K562 (cell line): ENCODE data around the gene APOB. TPM values are rescaled to one million over a fixed set of nuclear protein-coding genes. Genes with fewer than 3 reads are reported as not detected.
A peak's percentile ranks its signal among the peaks of the same experiment; 100 is the strongest.

ENCODE experiments used
- ATAC-seq: fragments of 200-7000 bp; cut with Tn5 transposase; 3 replicates; pipeline ENCODE4 v1.9.1; 2020; ENCODE audit warnings: moderate library complexity
- BruUV-seq: library from RNA; stranded (reverse); fragments of 400-500 nt; replicated peaks from 2 replicates; lab custom pipeline; 2021; lab: Mats Ljungman, UMichigan
- CTCF ChIA-PET: fragments of 300-600 bp; formaldehyde crosslinking; extraction: SDS; loops from one replicate; lab custom pipeline; 2021; ENCODE audit warnings: low intra/inter-chr PET ratio; lab: Yijun Ruan, JAX
- POLR2A ChIA-PET: fragments of 300-600, 350-650 bp; sonication (Branson Sonifier 250); formaldehyde crosslinking; extraction: SDS; loops from one replicate; lab custom pipeline; 2021; ENCODE audit warnings: antibody characterized with exemption, inconsistent platforms; lab: Yijun Ruan, JAX
- DNase-seq, 4 experiments: peaks; one replicate each; pipeline versions ENCODE4 v3.0.0 to v3.0.0-alpha.2; 2011 to 2018; ENCODE audit warnings: low spot score in 3 of 4, mixed read lengths in 3 of 4; ENCODE audit errors: extremely low read depth in 1 of 4
- FAIRE-seq: peaks from 2 replicates; lab custom pipeline; 2011; peaks lifted over from hg19 to GRCh38; lab: Jason Lieb, UNC
- H2AFZ ChIP-seq: 2 replicates; pipeline ENCODE4 v1.6.0; 2011; ENCODE audit warnings: low read depth, low read length, control low read depth, inconsistent platforms
- H3K27ac ChIP-seq: fragments of 200-600 bp; 3 replicates; pipeline ENCODE4 v1.8.0; 2011; ENCODE audit warnings: low read depth, mild to moderate bottlenecking, control low read depth, inconsistent platforms, low read length, moderate library complexity, mixed read lengths; ENCODE audit errors: extremely low read depth
- H3K27me3 ChIP-seq, 2 experiments: fragments of 300-600 bp in 1 of 2; 2 replicates in 1 of 2; 3 replicates in 1 of 2; pipeline versions ENCODE4 v1.6.0 to v1.8.0; 2011; ENCODE audit warnings: inconsistent platforms in 2 of 2, low read length in 2 of 2, mild to moderate bottlenecking in 1 of 2, mixed read lengths in 1 of 2, moderate library complexity in 1 of 2; ENCODE audit not compliant: control insufficient read depth in 2 of 2, insufficient read depth in 2 of 2
- H3K36me3 ChIP-seq: fragments of 300-600 bp; 3 replicates; pipeline ENCODE4 v1.8.0; 2011; ENCODE audit warnings: mild to moderate bottlenecking, low read length, inconsistent platforms; ENCODE audit not compliant: control insufficient read depth, insufficient read depth
- H3K4me1 ChIP-seq, 2 experiments: fragments of 200-600 bp in 1 of 2; replicated peaks in 1 of 2; 2 replicates in 1 of 2; 3 replicates in 1 of 2; pipeline versions ENCODE4 v1.5.1 to v1.8.0; 2011; ENCODE audit warnings: inconsistent platforms in 2 of 2, low read length in 2 of 2, mild to moderate bottlenecking in 1 of 2, mixed read lengths in 1 of 2, moderate library complexity in 1 of 2; ENCODE audit not compliant: control insufficient read depth in 2 of 2, insufficient read depth in 2 of 2
- H3K4me2 ChIP-seq: 2 replicates; pipeline ENCODE4 v1.6.1; 2011; ENCODE audit warnings: low read length, control low read depth, inconsistent platforms, mixed read lengths; ENCODE audit not compliant: insufficient read depth
- H3K4me3 ChIP-seq: fragments of 200-600 bp; sonication (generic), shearing (Covaris generic); 2 replicates; pipeline ENCODE4 v1.5.1; 2016; ENCODE audit warnings: control low read depth, inconsistent platforms
- H3K79me2 ChIP-seq: fragments of 200-600 bp; 3 replicates; pipeline ENCODE4 v1.8.0; 2011; ENCODE audit warnings: low read length, inconsistent platforms; ENCODE audit not compliant: control insufficient read depth, insufficient read depth
- H3K9ac ChIP-seq, 2 experiments: 2 replicates each; pipeline versions ENCODE4 v1.6.0 to v1.6.1; 2011; ENCODE audit warnings: low read depth in 2 of 2, low read length in 2 of 2, control low read depth in 1 of 2, inconsistent platforms in 1 of 2, mild to moderate bottlenecking in 1 of 2, mixed read lengths in 1 of 2; ENCODE audit not compliant: insufficient read depth in 1 of 2
- H3K9me1 ChIP-seq: one replicate; pipeline ENCODE4 v1.6.0; 2011; ENCODE audit warnings: inconsistent platforms, mild to moderate bottlenecking, low read length, moderate library complexity; ENCODE audit not compliant: control insufficient read depth, insufficient read depth
- H3K9me3 ChIP-seq: replicated peaks from 2 replicates; pipeline ENCODE4 v1.5.1; 2011; ENCODE audit warnings: low read depth, low read length, inconsistent platforms; ENCODE audit not compliant: control insufficient read depth, insufficient read depth
- H4K20me1 ChIP-seq: replicated peaks from 2 replicates; pipeline ENCODE4 v1.6.1; 2011; ENCODE audit warnings: low read length, inconsistent platforms, mixed read lengths; ENCODE audit not compliant: control insufficient read depth, insufficient read depth
- BMI1 ChIP-seq: fragments of 150-350 bp; IDR thresholded peaks from 2 replicates; pipeline ENCODE4 v1.6.1; 2014; ENCODE audit warnings: low read length
- FOSL1 ChIP-seq: fragments of 200-800 bp; sonication (Bioruptor generic); conservative IDR thresholded peaks from 2 replicates; pipeline ENCODE4 v1.6.1; 2016; ENCODE audit warnings: missing genetic modification characterization, missing compliant biosample characterization
- FOXA3 ChIP-seq, 2 experiments: fragments of 450-650 bp in 1 of 2; sonication (generic) in 1 of 2; formaldehyde crosslinking; IDR thresholded peaks in 1 of 2; conservative IDR thresholded peaks in 1 of 2; 2 replicates each; pipeline versions ENCODE4 v1.4.0 to v1.8.0; 2020 to 2022; ENCODE audit warnings: mild to moderate bottlenecking in 2 of 2, missing genetic modification reagents in 1 of 2
- NFATC3 ChIP-seq: fragments of 450-650 bp; IDR thresholded peaks from 2 replicates; pipeline ENCODE4 v1.6.1; 2017; ENCODE audit warnings: mild to moderate bottlenecking
- TFAM ChIP-seq: fragments of 250-450 bp; sonication (Bioruptor Pico); conservative IDR thresholded peaks from 2 replicates; pipeline ENCODE4 v1.5.0; 2021; ENCODE audit warnings: mild to moderate bottlenecking, moderate library complexity
- WGBS: fragments of 100-300 bp; shearing (Covaris generic); methylation state at CpG from one replicate; pipeline ENCODE4 v1.1.6; 2016; ENCODE audit warnings: low coverage, mixed read lengths; ENCODE audit not compliant: insufficient coverage; ENCODE audit errors: missing lambda C conversion rate; 5-methylcytosine and 5-hydroxymethylcytosine counted together
- in situ Hi-C: fragments of 300-500 bp; cut with MboI; formaldehyde crosslinking; loops from 4 replicates; pipeline ENCODE4 v1.15.0; 2018; ENCODE audit warnings: inconsistent platforms, mixed read lengths
- intact Hi-C: fragments of 100-400 bp; cut with micrococcal nuclease; formaldehyde crosslinking; loops from 2 replicates; pipeline ENCODE4 v1.14.2; 2022
- polyA plus RNA-seq, 8 experiments: library from polyadenylated mRNA; depleted of rRNA in 4 of 8; stranded (reverse) in 5 of 8; unstranded in 3 of 8; fragments of >200 nt; fragmentation: Nextera tagmentation in 2 of 8; fragmentation: Illumina TruSeq in 1 of 8; extraction: Ambion mirVana in 2 of 8; extraction: Trizol in 1 of 8; gene quantifications; 2 replicates each; pipeline versions ENCODE4 v1.2.1 to v1.2.3, GENCODE V29; 2011 to 2014; ENCODE audit warnings: inconsistent platforms in 1 of 8, missing spikeins in 1 of 8
- total RNA-seq, 7 experiments: library from RNA; depleted of rRNA in 6 of 7; stranded (reverse); fragments of >200 nt in 6 of 7; fragmentation: Illumina TruSeq in 2 of 7; extraction: Trizol in 2 of 7; gene quantifications; 2 replicates each; pipeline versions ENCODE4 v1.2.1 to v1.2.3, GENCODE V29; 2011 to 2021; ENCODE audit warnings: low replicate concordance in 1 of 7
- TF ChIP-seq, protein P1 (sequence below): fragments of 450-650 bp; formaldehyde crosslinking; IDR thresholded peaks from 2 replicates; pipeline ENCODE4 v1.4.0; 2020; ENCODE audit warnings: mild to moderate bottlenecking

The APOB gene
- total and polyA plus RNA-seq, 9 of the 15 experiments (the other 6 are each of a cell fraction or from before 2014, with no cell fraction given), result 0.73 TPM; not detected in 8

DNA sequence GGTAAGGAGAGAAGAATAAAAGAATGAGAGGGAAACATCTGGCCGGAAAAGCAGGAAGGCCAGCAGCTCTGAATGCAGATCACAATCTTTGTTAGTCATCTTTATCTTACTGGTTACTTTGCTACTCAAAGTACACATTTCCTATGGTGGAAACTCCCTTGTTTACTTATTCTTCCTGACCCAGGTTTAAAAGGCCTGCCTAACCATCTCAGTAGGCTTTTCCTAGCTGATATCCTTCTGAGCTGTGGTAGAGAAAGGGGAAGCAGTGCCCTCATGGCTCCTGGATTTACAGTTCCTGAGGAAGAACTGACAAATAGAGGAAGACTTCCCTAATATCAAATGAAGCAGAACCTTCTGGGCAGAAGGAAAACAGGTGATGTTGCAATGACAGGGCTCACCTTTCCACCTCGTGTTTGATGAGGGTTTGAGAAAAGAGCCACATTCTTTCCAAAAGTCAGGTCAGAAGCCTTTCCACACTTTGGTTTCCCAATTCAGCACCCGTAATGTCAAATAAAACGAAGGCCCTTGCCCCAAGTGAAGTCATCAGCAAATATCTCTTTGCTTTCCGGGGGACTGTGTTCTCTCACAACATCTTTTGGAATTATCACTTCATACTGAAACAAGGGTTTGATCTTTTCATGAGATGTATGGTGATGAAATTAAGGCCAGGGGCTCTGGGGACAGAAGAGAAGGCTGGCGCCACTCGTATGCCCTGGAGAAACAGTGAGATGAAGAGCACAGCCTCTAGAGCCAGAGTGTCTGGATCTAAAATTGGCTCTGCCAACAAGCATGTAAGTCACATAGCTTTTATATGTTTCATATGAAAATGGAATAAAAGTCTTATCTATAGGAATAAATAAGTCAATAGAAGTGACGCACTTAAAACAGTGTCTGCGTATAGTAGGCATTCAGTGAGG lies 26.7 kb upstream of the APOB start:
- H2AFZ ChIP-seq, result no peak overlapping the region
- TF ChIP-seq FOSL1 (tag) (peak; percentile 47; the same call in 1 of the 2 replicates), NFATC3 (no peak), TFAM (CRISPR knock-in tag) (no peak), BMI1 (no peak), FOXA3 (CRISPR knock-in tag; conservative IDR thresholded peaks at IDR 0.05 in 1 of 2, IDR thresholded peaks at IDR 0.05 in 1 of 2) (peak in 1 of 2 experiments; percentile 46; a peak in 1 of 4 replicates)
- TF ChIP-seq, protein P1, sequence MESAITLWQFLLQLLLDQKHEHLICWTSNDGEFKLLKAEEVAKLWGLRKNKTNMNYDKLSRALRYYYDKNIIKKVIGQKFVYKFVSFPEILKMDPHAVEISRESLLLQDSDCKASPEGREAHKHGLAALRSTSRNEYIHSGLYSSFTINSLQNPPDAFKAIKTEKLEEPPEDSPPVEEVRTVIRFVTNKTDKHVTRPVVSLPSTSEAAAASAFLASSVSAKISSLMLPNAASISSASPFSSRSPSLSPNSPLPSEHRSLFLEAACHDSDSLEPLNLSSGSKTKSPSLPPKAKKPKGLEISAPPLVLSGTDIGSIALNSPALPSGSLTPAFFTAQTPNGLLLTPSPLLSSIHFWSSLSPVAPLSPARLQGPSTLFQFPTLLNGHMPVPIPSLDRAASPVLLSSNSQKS (CRISPR knock-in tag), result no peak
- DNase-seq, result no peak
- no peak for ATAC-seq
- intact Hi-C loops (no loop called here), in situ Hi-C loops (no loop called here)
- no peak for FAIRE-seq
- H3K4me2 ChIP-seq, result no peak overlapping the region
- H3K27me3 ChIP-seq, result no peaks in the 10 kb centered on the region
- H4K20me1 ChIP-seq, result no peaks in the 10 kb centered on the region
- H3K9me3 ChIP-seq, result no peaks in the 10 kb centered on the region
- H3K9ac ChIP-seq, result no peak overlapping the region
- H3K9me1 ChIP-seq, result no peaks in the 10 kb centered on the region
- ChIA-PET POLR2A (no interaction called here), CTCF (no interaction called here)
- no peaks in the 10 kb centered on the region for H3K36me3 ChIP-seq
- H3K4me1 ChIP-seq, result no peaks in the 10 kb centered on the region
- no peak overlapping the region for H3K4me3 ChIP-seq
- no peak overlapping the region for H3K27ac ChIP-seq
- no peaks in the 10 kb centered on the region for H3K79me2 ChIP-seq
- WGBS, result under 1% methylated on average over 9 of the region's 9 CpGs
- no TSS peak for BruUV-seq
